PC-3 (cell line): ENCODE measurements around the gene CTNNA2. TPM values are rescaled to one million over a fixed set of nuclear protein-coding genes. Genes with fewer than 3 reads are reported as not detected.

Source experiments
- ATAC-seq: fragments of 200-7000 bp; cut with Tn5 transposase; 2 replicates; pipeline ENCODE4 v1.9.1; 2020; ENCODE audit warnings: mild to moderate bottlenecking, moderate library complexity
- BruUV-seq: library from RNA; stranded (reverse); fragments of 400-500 nt; replicated peaks from 2 replicates; lab custom pipeline; 2021; lab: Mats Ljungman, UMichigan
- CTCF ChIA-PET: fragments of 300-600 bp; sonication (Branson Sonifier 250); formaldehyde crosslinking; loops from one replicate; lab custom pipeline; 2022; ENCODE audit warnings: antibody characterized with exemption; lab: Charles Lee
- POLR2A ChIA-PET: fragments of 300-600 bp; sonication (Branson Sonifier 250); formaldehyde crosslinking; loops from one replicate; lab custom pipeline; 2022; ENCODE audit warnings: antibody characterized with exemption; ENCODE audit not compliant: unreplicated experiment; lab: Charles Lee
- DNase-seq: peaks from one replicate; pipeline ENCODE4 v3.0.0-alpha.2; 2015
- H2AFZ ChIP-seq: fragments of 300-600 bp; sonication (generic); 2 replicates; pipeline ENCODE4 v1.6.0; 2016; ENCODE audit warnings: antibody characterized with exemption, low read length
- H3F3A ChIP-seq: fragments of 300-600 bp; sonication (generic); one replicate; pipeline ENCODE4 v1.6.0; 2017; ENCODE audit warnings: antibody characterized with exemption, low read length, control low read depth, mild to moderate bottlenecking; ENCODE audit not compliant: unreplicated experiment
- H3K27ac ChIP-seq: fragments of 300-600 bp; sonication (generic); 2 replicates; pipeline ENCODE4 v1.5.1; 2016; ENCODE audit warnings: mild to moderate bottlenecking, low read length
- H3K27me3 ChIP-seq: fragments of 300-600 bp; sonication (generic); 2 replicates; pipeline ENCODE4 v1.6.1; 2016; ENCODE audit warnings: low read length, mixed read lengths
- H3K36me3 ChIP-seq: fragments of 300-600 bp; sonication (generic); 2 replicates; pipeline ENCODE4 v1.6.1; 2016; ENCODE audit warnings: low read depth, mixed run types, low read length, mixed read lengths
- H3K4me1 ChIP-seq: fragments of 300-600 bp; sonication (generic); 2 replicates; pipeline ENCODE4 v1.5.1; 2016; ENCODE audit warnings: low read length; ENCODE audit not compliant: insufficient read depth
- H3K4me2 ChIP-seq: fragments of 300-600 bp; sonication (generic); 2 replicates; pipeline ENCODE4 v1.6.0; 2016; ENCODE audit warnings: low read length
- H3K4me3 ChIP-seq: fragments of 300-600 bp; sonication (generic); 2 replicates; pipeline ENCODE4 v1.5.1; 2016; ENCODE audit warnings: mild to moderate bottlenecking, low read length, mixed read lengths
- H3K79me2 ChIP-seq: fragments of 300-600 bp; sonication (generic); 2 replicates; pipeline ENCODE4 v1.6.1; 2017; ENCODE audit warnings: low read length, mixed read lengths
- H3K9ac ChIP-seq: fragments of 300-600 bp; sonication (generic); 2 replicates; pipeline ENCODE4 v1.6.0; 2016; ENCODE audit warnings: mild to moderate bottlenecking, low read length
- H3K9me2 ChIP-seq: fragments of 300-600 bp; sonication (generic); replicated peaks from 2 replicates; pipeline ENCODE4 v1.6.1; 2016; ENCODE audit warnings: mixed run types, low read length, mixed read lengths
- H3K9me3 ChIP-seq: fragments of 300-600 bp; sonication (generic); 2 replicates; pipeline ENCODE4 v1.6.1; 2016; ENCODE audit warnings: low read length, mixed read lengths
- H4K20me1 ChIP-seq: fragments of 300-600 bp; sonication (generic); 2 replicates; pipeline ENCODE4 v1.6.1; 2016; ENCODE audit warnings: low read length, mixed read lengths
- CTCF ChIP-seq: fragments of 300-600 bp; sonication (generic); conservative IDR thresholded peaks from 2 replicates; pipeline ENCODE4 v1.5.1; 2017; ENCODE audit warnings: antibody characterized with exemption, low read depth, mild to moderate bottlenecking, low read length
- EZH2 ChIP-seq: fragments of 300-600 bp; sonication (generic); IDR thresholded peaks from one replicate; pipeline ENCODE4 v1.6.1; 2017; ENCODE audit warnings: antibody characterized with exemption, mild to moderate bottlenecking, low read length; ENCODE audit not compliant: unreplicated experiment
- EZH2phosphoT487 ChIP-seq: fragments of 300-600 bp; sonication (generic); IDR thresholded peaks from 2 replicates; pipeline ENCODE4 v1.6.1; 2018; ENCODE audit warnings: mild to moderate bottlenecking, antibody characterized with exemption, low read length, borderline replicate concordance
- intact Hi-C: fragments of 100-400 bp; cut with micrococcal nuclease; formaldehyde crosslinking; loops from 2 replicates; pipeline ENCODE4 v1.9.0; 2023
- total RNA-seq: library from RNA; depleted of rRNA; stranded (reverse); fragments of >200 nt; gene quantifications from 2 replicates; pipeline ENCODE4 v1.2.3, GENCODE V29; 2014

The CTNNA2 gene
- total RNA-seq, 1 experiment from 2014 or later = not detected

DNA sequence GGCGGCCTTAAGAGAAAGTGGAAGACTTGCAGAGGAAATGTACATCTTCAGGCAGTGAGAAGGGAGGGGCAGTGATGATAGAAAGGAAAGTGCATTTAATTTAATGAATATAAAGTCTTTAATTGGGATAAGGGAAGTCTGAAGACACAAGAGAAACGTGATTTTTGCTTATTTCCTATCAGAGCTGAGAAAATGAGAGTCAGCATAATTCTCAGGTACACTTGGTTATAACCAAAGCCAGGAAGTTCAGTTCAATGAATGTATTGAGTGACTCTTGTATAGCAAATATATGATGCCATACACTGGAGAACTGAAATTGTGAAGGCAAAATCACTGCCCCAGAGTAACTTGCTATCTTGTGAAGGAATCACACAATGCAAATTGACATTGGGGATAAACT is 535.4 kb downstream of the CTNNA2 start:
- H3K4me3 ChIP-seq = no peak overlapping the region
- H3F3A ChIP-seq = no peaks in the 10 kb centered on the region
- ChIA-PET POLR2A (no interaction called here), CTCF (no interaction called here)
- no peak overlapping the region for H3K27ac ChIP-seq
- no peak for TF ChIP-seq EZH2
- no peak for TF ChIP-seq EZH2phosphoT487
- TF ChIP-seq CTCF = no peak
- no peaks in the 10 kb centered on the region for H3K79me2 ChIP-seq
- H2AFZ ChIP-seq = no peak overlapping the region
- H3K27me3 ChIP-seq = no peaks in the 10 kb centered on the region
- BruUV-seq = no TSS peak
- H3K9me3 ChIP-seq = no peaks in the 10 kb centered on the region
- no peaks in the 10 kb centered on the region for H3K4me1 ChIP-seq
- intact Hi-C loops = no loop called here
- no peak overlapping the region for H3K4me2 ChIP-seq
- H3K36me3 ChIP-seq = no peaks in the 10 kb centered on the region
- DNase-seq (no peak), ATAC-seq (no peak)
- H3K9ac ChIP-seq = no peak overlapping the region
- no peaks in the 10 kb centered on the region for H4K20me1 ChIP-seq
- H3K9me2 ChIP-seq = no peaks in the 10 kb centered on the region

- Histone ChIP-seq H3K27ac (no peak overlapping the region), H3K4me3 (no peak overlapping the region), H3K9me3 (no peaks in the 10 kb centered on the region; the same call in 1 of the 2 replicates), H3K79me2 (no peaks in the 10 kb centered on the region), H3K27me3 (no peaks in the 10 kb centered on the region), H4K20me1 (no peaks in the 10 kb centered on the region), H3K36me3 (no peaks in the 10 kb centered on the region), H3F3A (no peaks in the 10 kb centered on the region), H3K9ac (no peak overlapping the region), H3K9me2 (no peaks in the 10 kb centered on the region), H2AFZ (no peak overlapping the region), H3K4me1 (no peaks in the 10 kb centered on the region), H3K4me2 (no peak overlapping the region)
- ATAC-seq (no peak), DNase-seq (no peak)
- intact Hi-C loops = no loop called here
- no peak for TF ChIP-seq CTCF
- TF ChIP-seq EZH2 = no peak
- no peak for TF ChIP-seq EZH2phosphoT487
- ChIA-PET POLR2A (no interaction called here), CTCF (no interaction called here)
- BruUV-seq = no TSS peak
Measured at GRCh38 chr2:80050246-80050645, 537.4 kb downstream of the CTNNA2 start.

GRCh38 chr2:80053522-80054345 is 540.9 kb downstream of the CTNNA2 start:
- intact Hi-C loops = no loop called here
- Histone ChIP-seq H3K4me1 (no peaks in the 10 kb centered on the region), H2AFZ (no peak overlapping the region), H3K79me2 (no peaks in the 10 kb centered on the region), H3K9me2 (no peaks in the 10 kb centered on the region), H3K9ac (no peak overlapping the region), H3K27me3 (no peaks in the 10 kb centered on the region), H4K20me1 (no peaks in the 10 kb centered on the region), H3K4me3 (no peak overlapping the region), H3K36me3 (no peaks in the 10 kb centered on the region), H3K9me3 (no peaks in the 10 kb centered on the region; the same call in 1 of the 2 replicates), H3K27ac (no peak overlapping the region), H3K4me2 (no peak overlapping the region), H3F3A (no peaks in the 10 kb centered on the region)
- no TSS peak for BruUV-seq
- ChIA-PET POLR2A (no interaction called here), CTCF (no interaction called here)
- ATAC-seq (no peak), DNase-seq (no peak)
- TF ChIP-seq EZH2 = no peak
